Liver (tissue), 9 donors: Measurements from ENCODE around the gene PGPEP1. TPM values are rescaled to one million over a fixed set of nuclear protein-coding genes. Genes with fewer than 3 reads are reported as not detected.

Source experiments
- DNase-seq: peaks from one replicate; pipeline ENCODE4 v3.0.0-alpha.2; 2017; ENCODE audit warnings: low spot score
- H3K27ac ChIP-seq, 2 donors: one replicate each; pipeline ENCODE4 v1.7.0; 2013; ENCODE audit warnings: inconsistent platforms in 2 of 2, low read length in 2 of 2, control low read depth in 1 of 2, low read depth in 1 of 2, mild to moderate bottlenecking in 1 of 2
- H3K27me3 ChIP-seq, 4 donors: one replicate each; pipeline versions ENCODE4 v1.6.1 to v1.7.0; 2013; ENCODE audit warnings: low read length in 3 of 4, inconsistent platforms in 1 of 4, mild to moderate bottlenecking in 1 of 4, moderate library complexity in 1 of 4; ENCODE audit not compliant: control insufficient read depth in 4 of 4, insufficient read depth in 4 of 4
- H3K36me3 ChIP-seq, 4 donors: one replicate each; pipeline versions ENCODE4 v1.6.1 to v1.7.0; 2013; ENCODE audit warnings: low read length in 3 of 4, mild to moderate bottlenecking in 3 of 4, low read depth in 1 of 4, moderate library complexity in 1 of 4; ENCODE audit not compliant: control insufficient read depth in 4 of 4, insufficient read depth in 3 of 4
- H3K4me1 ChIP-seq, 4 donors: one replicate each; pipeline versions ENCODE4 v1.6.1 to v1.7.0; 2013; ENCODE audit warnings: low read length in 3 of 4, mild to moderate bottlenecking in 3 of 4, moderate library complexity in 1 of 4; ENCODE audit not compliant: control insufficient read depth in 4 of 4, insufficient read depth in 4 of 4
- H3K4me3 ChIP-seq, 3 donors: one replicate each; pipeline versions ENCODE4 v1.6.1 to v1.7.0; 2013; ENCODE audit warnings: low read length in 3 of 3, control low read depth in 1 of 3, low read depth in 1 of 3, mild to moderate bottlenecking in 1 of 3
- H3K9ac ChIP-seq, 2 donors: one replicate each; pipeline ENCODE4 v1.7.0; 2013; ENCODE audit warnings: low read length in 2 of 2, mild to moderate bottlenecking in 2 of 2, moderate library complexity in 2 of 2, control low read depth in 1 of 2, low read depth in 1 of 2
- H3K9me3 ChIP-seq, 4 donors: one replicate each; pipeline versions ENCODE4 v1.6.1 to v1.7.0; 2013; ENCODE audit warnings: low read length in 3 of 4; ENCODE audit not compliant: control insufficient read depth in 4 of 4
- EGR1 ChIP-seq, 2 donors: IDR thresholded peaks; 2 replicates each; pipeline ENCODE4 v1.6.1; 2016 to 2018; ENCODE audit warnings: antibody characterized with exemption in 2 of 2, low read depth in 2 of 2
- FOXA1 ChIP-seq: IDR thresholded peaks from 2 replicates; pipeline ENCODE4 v1.6.1; 2016; ENCODE audit warnings: antibody characterized with exemption
- FOXA2 ChIP-seq: IDR thresholded peaks from 2 replicates; pipeline ENCODE4 v1.6.1; 2016; ENCODE audit warnings: antibody characterized with exemption
- GABPA ChIP-seq, 2 donors: IDR thresholded peaks in 1 of 2; conservative IDR thresholded peaks in 1 of 2; 2 replicates each; pipeline ENCODE4 v1.6.1; 2016; ENCODE audit warnings: antibody characterized with exemption in 2 of 2, mild to moderate bottlenecking in 1 of 2, moderate library complexity in 1 of 2
- HNF4A ChIP-seq, 2 donors: conservative IDR thresholded peaks; 2 replicates each; pipeline ENCODE4 v1.6.1; 2016; ENCODE audit warnings: antibody characterized with exemption in 2 of 2, mild to moderate bottlenecking in 2 of 2
- HNF4G ChIP-seq: IDR thresholded peaks from 2 replicates; pipeline ENCODE4 v1.6.1; 2016; ENCODE audit warnings: antibody characterized with exemption
- JUND ChIP-seq, 2 donors: IDR thresholded peaks; 2 replicates each; pipeline ENCODE4 v1.6.1; 2016; ENCODE audit warnings: antibody characterized with exemption in 2 of 2
- NR2F2 ChIP-seq: IDR thresholded peaks from 2 replicates; pipeline ENCODE4 v1.6.1; 2016; ENCODE audit warnings: antibody characterized with exemption
- RAD21 ChIP-seq, 2 donors: IDR thresholded peaks; 2 replicates each; pipeline ENCODE4 v1.6.1; 2016; ENCODE audit warnings: antibody characterized with exemption in 2 of 2, mild to moderate bottlenecking in 2 of 2
- RXRA ChIP-seq, 2 donors: IDR thresholded peaks; 2 replicates each; pipeline ENCODE4 v1.6.1; 2017 to 2018; ENCODE audit warnings: antibody characterized with exemption in 2 of 2, mild to moderate bottlenecking in 1 of 2
- SP1 ChIP-seq: IDR thresholded peaks from 2 replicates; pipeline ENCODE4 v1.6.1; 2018; ENCODE audit warnings: antibody characterized with exemption, mild to moderate bottlenecking
- TAF1 ChIP-seq: conservative IDR thresholded peaks from 2 replicates; pipeline ENCODE4 v1.6.1; 2016; ENCODE audit warnings: antibody characterized with exemption, mild to moderate bottlenecking
- YY1 ChIP-seq: IDR thresholded peaks from 2 replicates; pipeline ENCODE4 v1.6.1; 2016; ENCODE audit warnings: antibody characterized with exemption, mild to moderate bottlenecking
- WGBS: extraction: QIAGEN DNeasy Blood & Tissue Kit; methylation state at CpG from one replicate; pipeline ENCODE4 v1.1.7; 2013; 5-methylcytosine and 5-hydroxymethylcytosine counted together
- polyA plus RNA-seq, 2 donors: library from polyadenylated mRNA; stranded (reverse) in 1 of 2; unstranded in 1 of 2; fragments of 200-250 nt in 1 of 2; fragments of >200 nt in 1 of 2; fragmentation: Nextera tagmentation in 1 of 2; extraction: Ambion mirVana in 1 of 2; gene quantifications; one replicate each; pipeline versions ENCODE4 v1.2.1 to v1.2.3, GENCODE V29; 2013 to 2015
- total RNA-seq, 2 donors: library from RNA; depleted of rRNA; stranded (reverse); fragments of >200 nt; gene quantifications; one replicate each; pipeline ENCODE4 v1.2.3, GENCODE V29; 2014
- TF ChIP-seq, protein P1 (sequence below): IDR thresholded peaks from 2 replicates; pipeline ENCODE4 v1.6.1; 2016; ENCODE audit warnings: antibody characterized with exemption
- TF ChIP-seq, protein P2 (sequence below): IDR thresholded peaks from 2 replicates; pipeline ENCODE4 v1.6.1; 2016; ENCODE audit warnings: antibody characterized with exemption
- TF ChIP-seq, protein P3 (sequence below): IDR thresholded peaks from 2 replicates; pipeline ENCODE4 v1.6.1; 2016; ENCODE audit warnings: antibody characterized with exemption
- TF ChIP-seq, protein P4 (sequence below): IDR thresholded peaks from 2 replicates; pipeline ENCODE4 v1.6.1; 2016; ENCODE audit warnings: antibody characterized with exemption, mild to moderate bottlenecking
- TF ChIP-seq, protein P5 (sequence below): fragments of 150-350 bp; IDR thresholded peaks from 2 replicates; pipeline ENCODE4 v1.5.1; 2017; ENCODE audit warnings: improper control_type of control experiment, low read depth, low read length; ENCODE audit not compliant: missing input control
- donor health status: healthy.
- donor health status: healthy.
- donor health status: healthy.
- donor health status: healthy.
- donor health status: healthy.

Gene PGPEP1
- total and polyA plus RNA-seq, 4 donors: 15.8 to 48.3 (median 26.2) TPM

DNA sequence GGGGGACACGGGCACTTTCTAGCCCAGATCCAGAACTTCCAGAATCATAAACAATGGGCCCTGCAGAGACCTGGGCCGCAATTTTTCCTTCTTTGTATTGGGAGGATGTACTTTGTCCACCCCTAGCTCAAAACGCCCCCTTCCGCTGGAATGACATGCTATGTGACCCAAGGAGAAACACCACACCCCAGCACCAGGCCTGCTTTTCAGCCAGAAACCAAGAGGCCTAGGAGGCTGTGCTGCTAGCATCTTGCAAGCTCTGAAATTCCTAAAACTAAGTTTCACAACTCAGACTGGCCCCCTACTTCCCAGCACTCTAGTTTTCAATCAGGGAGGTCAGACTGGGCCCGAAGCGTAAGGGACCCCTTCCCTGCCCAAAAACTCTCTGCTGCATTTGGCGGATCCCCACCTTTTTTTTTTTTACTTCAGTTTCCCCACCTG lies 18.1 kb upstream of the PGPEP1 start:
- 2% methylated on average over 7 of the region's 7 CpGs for WGBS
- Histone ChIP-seq H3K27me3 (no peaks in the 10 kb centered on the region), H3K4me3 (peak overlapping the region; percentile 84 to 89 (median 88)), H3K4me1 (peaks cover 13 to 52% (median 36%) of the 10 kb centered on the region in 4 donors), H3K27ac (peak overlapping the region; percentile 90 to 92), H3K9me3 (no peaks in the 10 kb centered on the region), H3K36me3 (no peaks in the 10 kb centered on the region), H3K9ac (peak overlapping the region; percentile 76 to 90)
- DNase-seq: peak; percentile 71
- TF ChIP-seq SP1 (peak; percentile 20), FOXA2 (no peak), FOXA1 (no peak), EGR1 (IDR thresholded peaks at IDR 0.05; ENCODE audit: low read depth in 2 of 2) (no peak), YY1 (no peak), RAD21 (IDR thresholded peaks at IDR 0.05) (peak; percentile 20), HNF4G (no peak), RXRA (IDR thresholded peaks at IDR 0.05) (peak in 1 of 2 donors; percentile 8), TAF1 (no peak), GABPA (IDR thresholded peaks at IDR 0.05 in 1 of 2, conservative IDR thresholded peaks at IDR 0.05 in 1 of 2) (no peak), NR2F2 (no peak), JUND (IDR thresholded peaks at IDR 0.05) (no peak), HNF4A (conservative IDR thresholded peaks at IDR 0.05) (peak; percentile 5 to 27)
- TF ChIP-seq, protein P1, sequence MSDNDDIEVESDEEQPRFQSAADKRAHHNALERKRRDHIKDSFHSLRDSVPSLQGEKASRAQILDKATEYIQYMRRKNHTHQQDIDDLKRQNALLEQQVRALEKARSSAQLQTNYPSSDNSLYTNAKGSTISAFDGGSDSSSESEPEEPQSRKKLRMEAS: no peak
- TF ChIP-seq, protein P2, sequence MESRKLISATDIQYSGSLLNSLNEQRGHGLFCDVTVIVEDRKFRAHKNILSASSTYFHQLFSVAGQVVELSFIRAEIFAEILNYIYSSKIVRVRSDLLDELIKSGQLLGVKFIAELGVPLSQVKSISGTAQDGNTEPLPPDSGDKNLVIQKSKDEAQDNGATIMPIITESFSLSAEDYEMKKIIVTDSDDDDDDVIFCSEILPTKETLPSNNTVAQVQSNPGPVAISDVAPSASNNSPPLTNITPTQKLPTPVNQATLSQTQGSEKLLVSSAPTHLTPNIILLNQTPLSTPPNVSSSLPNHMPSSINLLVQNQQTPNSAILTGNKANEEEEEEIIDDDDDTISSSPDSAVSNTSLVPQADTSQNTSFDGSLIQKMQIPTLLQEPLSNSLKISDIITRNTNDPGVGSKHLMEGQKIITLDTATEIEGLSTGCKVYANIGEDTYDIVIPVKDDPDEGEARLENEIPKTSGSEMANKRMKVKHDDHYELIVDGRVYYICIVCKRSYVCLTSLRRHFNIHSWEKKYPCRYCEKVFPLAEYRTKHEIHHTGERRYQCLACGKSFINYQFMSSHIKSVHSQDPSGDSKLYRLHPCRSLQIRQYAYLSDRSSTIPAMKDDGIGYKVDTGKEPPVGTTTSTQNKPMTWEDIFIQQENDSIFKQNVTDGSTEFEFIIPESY: no peak
- TF ChIP-seq, protein P3, sequence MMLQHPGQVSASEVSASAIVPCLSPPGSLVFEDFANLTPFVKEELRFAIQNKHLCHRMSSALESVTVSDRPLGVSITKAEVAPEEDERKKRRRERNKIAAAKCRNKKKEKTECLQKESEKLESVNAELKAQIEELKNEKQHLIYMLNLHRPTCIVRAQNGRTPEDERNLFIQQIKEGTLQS: no peak
- TF ChIP-seq, protein P4, sequence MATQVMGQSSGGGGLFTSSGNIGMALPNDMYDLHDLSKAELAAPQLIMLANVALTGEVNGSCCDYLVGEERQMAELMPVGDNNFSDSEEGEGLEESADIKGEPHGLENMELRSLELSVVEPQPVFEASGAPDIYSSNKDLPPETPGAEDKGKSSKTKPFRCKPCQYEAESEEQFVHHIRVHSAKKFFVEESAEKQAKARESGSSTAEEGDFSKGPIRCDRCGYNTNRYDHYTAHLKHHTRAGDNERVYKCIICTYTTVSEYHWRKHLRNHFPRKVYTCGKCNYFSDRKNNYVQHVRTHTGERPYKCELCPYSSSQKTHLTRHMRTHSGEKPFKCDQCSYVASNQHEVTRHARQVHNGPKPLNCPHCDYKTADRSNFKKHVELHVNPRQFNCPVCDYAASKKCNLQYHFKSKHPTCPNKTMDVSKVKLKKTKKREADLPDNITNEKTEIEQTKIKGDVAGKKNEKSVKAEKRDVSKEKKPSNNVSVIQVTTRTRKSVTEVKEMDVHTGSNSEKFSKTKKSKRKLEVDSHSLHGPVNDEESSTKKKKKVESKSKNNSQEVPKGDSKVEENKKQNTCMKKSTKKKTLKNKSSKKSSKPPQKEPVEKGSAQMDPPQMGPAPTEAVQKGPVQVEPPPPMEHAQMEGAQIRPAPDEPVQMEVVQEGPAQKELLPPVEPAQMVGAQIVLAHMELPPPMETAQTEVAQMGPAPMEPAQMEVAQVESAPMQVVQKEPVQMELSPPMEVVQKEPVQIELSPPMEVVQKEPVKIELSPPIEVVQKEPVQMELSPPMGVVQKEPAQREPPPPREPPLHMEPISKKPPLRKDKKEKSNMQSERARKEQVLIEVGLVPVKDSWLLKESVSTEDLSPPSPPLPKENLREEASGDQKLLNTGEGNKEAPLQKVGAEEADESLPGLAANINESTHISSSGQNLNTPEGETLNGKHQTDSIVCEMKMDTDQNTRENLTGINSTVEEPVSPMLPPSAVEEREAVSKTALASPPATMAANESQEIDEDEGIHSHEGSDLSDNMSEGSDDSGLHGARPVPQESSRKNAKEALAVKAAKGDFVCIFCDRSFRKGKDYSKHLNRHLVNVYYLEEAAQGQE: no peak
- TF ChIP-seq, protein P5, sequence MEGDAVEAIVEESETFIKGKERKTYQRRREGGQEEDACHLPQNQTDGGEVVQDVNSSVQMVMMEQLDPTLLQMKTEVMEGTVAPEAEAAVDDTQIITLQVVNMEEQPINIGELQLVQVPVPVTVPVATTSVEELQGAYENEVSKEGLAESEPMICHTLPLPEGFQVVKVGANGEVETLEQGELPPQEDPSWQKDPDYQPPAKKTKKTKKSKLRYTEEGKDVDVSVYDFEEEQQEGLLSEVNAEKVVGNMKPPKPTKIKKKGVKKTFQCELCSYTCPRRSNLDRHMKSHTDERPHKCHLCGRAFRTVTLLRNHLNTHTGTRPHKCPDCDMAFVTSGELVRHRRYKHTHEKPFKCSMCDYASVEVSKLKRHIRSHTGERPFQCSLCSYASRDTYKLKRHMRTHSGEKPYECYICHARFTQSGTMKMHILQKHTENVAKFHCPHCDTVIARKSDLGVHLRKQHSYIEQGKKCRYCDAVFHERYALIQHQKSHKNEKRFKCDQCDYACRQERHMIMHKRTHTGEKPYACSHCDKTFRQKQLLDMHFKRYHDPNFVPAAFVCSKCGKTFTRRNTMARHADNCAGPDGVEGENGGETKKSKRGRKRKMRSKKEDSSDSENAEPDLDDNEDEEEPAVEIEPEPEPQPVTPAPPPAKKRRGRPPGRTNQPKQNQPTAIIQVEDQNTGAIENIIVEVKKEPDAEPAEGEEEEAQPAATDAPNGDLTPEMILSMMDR: no peak
